G401.6 (cell line): ENCODE measurements around the gene SPECC1L.

Experiments
- FAIRE-seq: peaks from 2 replicates; lab custom pipeline; 2012; peaks lifted over from hg19 to GRCh38; lab: Jason Lieb, UNC

Gene SPECC1L

DNA sequence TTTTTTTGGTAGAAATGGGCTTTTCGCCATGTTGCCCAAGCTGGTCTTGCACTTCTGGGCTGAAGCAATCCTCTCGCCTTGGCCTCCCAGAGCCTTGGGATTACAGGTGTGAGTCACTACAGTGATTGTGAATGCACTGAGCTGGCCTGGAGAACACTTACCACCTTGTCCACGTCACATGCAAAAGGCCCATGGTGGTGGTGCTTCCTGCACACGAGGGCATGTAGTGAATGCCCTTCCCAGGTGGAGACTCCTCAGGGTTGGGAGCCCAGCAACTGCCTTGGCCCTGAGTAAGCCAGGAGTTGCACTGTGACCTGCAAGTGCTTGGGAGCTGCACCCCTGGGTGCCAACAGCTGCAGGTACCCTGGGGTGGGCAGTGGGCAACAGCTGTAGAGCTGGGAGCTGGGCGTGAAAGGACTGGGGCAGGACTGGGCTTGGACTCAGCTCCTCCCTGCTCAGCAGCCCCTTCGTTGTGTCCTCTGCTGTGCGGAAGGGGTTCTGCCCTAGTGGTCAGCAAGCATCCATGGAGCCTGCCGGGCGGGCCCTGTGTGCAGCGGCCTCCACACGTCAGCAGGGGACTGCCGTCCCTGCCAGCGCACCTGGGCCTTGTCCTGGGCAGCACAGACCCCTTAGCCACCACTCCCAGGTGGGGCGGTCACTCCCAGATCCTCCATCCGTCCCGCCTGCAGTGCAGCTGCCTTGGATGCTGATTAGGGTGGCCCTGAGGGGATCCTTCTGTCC, 147.4 kb downstream of the SPECC1L start:
- FAIRE-seq = no peak

DNA sequence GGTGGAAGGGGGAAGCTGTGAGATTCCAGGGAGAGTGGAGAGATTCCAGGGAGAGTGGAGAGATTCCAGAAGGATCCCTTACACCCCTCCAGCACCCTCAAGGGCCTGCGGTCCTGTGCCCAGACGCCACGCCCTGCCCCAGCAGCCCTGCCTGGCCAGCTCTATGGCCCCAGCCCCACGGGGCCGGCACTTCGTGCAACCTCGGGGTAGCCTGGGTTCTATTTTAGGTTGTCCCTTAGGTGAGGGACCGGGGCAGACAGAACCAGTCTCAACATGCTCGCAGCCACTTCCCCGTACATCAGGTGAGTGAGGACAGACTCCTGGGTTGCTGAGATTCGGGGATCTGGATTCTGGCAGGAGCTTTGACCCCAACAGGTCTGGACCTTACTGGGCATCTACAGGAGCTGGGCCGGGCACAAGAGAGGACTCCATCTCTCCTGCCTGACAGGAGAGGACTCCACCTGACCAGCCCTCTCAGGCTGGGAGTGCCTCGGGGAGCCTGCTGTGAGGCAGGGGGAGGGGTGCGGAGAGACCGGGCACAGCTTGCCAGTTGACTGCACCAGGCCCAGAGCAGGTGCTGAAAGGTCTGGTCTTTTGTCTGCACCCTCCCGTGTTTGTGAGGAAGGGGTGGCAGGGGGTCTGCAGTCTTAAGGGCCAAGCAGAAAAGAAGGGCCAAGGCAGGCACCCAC, 148.3 kb downstream of the SPECC1L start:
- no peak for FAIRE-seq

DNA sequence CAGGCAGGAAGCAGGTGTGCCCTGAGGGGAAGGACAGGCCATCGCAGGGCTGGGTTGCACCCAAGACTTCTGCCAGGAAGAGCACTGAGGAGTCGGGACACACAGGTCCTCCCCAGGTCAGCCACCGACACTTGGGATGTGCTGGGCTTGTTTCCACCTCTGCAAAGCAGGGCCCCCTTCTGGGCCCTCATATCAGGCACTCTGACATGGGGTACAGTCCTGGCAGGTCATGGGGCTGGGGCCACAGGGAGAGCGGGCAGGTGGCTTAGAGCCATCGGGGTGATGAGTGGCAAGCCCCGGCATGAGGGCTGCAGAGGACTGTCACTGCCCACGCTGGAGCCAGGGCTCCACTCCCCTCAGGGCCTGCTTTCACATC, 148.8 kb downstream of the SPECC1L start:
- no peak for FAIRE-seq

GRCh38 chr22:24420072-24420976, 149.7 kb downstream of the SPECC1L start:
- no peak for FAIRE-seq

DNA sequence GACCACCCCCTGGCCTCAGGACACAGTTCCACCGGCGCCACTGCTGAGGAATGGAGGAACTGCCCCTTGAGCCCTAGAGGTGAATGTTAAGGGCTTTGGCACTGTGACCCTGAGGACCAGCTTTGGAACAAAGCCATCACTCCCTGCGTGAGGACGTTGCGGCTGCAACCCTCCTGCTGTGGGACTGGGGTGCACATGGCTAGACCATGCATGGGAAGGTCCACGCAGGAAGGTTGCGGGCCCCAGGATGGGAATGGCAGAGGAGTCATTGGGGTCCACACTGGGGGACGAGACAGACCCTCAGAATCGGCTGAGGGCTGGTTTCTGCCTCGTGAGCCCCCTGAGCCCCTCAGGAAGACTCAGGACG, 150.3 kb downstream of the SPECC1L start:
- FAIRE-seq = no peak

GRCh38 chr22:24421428-24421931, 150.8 kb downstream of the SPECC1L start:
- no peak for FAIRE-seq

DNA sequence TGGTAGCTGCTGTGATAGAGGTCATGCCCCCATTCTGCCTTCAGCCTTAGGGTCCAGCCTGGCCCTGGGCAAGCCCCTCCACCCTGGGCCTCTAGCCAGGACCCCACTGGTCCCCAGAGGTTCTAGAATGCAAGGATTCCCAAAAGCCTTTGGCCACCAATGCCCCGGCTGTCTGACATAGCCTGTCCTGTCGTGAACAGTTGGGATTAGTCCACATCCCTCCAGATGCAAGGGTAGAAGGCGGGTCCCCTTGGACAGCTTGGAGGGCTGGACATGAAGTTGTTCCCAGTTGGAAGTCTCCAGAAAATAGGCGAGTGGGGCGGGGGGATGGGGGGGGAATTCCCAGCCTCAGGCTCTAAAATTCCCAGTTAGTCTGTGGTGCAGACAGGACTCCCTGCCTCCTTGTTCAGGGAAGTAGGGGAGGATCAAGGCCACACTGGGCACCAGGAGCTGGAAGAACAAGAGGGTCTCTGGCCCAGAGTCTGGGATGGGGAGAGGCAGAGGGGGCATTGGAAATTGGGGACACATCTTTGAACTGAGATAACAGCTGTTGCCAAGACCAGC, 151.6 kb downstream of the SPECC1L start:
- no peak for FAIRE-seq

DNA sequence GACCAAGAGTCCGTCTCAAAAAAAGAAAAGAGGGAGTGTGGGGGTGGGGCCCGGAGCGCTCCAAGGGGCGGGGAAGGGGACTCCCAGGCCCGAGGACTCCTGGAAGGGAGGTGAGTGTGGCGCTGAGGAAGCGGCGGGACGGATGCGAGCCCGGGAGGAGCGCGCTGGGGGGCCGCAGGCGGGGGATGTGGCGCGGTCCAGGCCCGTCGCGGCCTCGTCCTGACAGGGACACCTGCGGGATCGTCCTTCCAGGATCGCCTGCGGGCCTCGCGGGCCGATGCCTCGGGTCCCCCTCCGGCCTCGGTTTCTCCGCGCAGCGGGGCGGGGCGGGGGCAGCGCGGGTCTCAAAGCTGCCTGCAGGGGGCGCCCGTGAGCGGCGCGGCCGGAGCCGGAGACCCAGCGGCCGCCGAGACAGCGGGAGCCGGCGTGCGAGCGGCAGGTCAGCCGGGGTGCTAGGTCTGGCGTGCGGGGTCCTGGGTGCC, 152.9 kb downstream of the SPECC1L start:
- FAIRE-seq = no peak

- FAIRE-seq = no peak
These were observed 153.6 kb downstream of the SPECC1L start for GRCh38 chr22:24424001-24424900.

GRCh38 chr22:24424901-24425775, 154.5 kb downstream of the SPECC1L start:
- FAIRE-seq = no peak

GRCh38 chr22:24426436-24426835, 155.8 kb downstream of the SPECC1L start:
- FAIRE-seq = no peak

- FAIRE-seq = no peak
These were observed 156.3 kb downstream of the SPECC1L start for GRCh38 chr22:24426851-24427499.

DNA sequence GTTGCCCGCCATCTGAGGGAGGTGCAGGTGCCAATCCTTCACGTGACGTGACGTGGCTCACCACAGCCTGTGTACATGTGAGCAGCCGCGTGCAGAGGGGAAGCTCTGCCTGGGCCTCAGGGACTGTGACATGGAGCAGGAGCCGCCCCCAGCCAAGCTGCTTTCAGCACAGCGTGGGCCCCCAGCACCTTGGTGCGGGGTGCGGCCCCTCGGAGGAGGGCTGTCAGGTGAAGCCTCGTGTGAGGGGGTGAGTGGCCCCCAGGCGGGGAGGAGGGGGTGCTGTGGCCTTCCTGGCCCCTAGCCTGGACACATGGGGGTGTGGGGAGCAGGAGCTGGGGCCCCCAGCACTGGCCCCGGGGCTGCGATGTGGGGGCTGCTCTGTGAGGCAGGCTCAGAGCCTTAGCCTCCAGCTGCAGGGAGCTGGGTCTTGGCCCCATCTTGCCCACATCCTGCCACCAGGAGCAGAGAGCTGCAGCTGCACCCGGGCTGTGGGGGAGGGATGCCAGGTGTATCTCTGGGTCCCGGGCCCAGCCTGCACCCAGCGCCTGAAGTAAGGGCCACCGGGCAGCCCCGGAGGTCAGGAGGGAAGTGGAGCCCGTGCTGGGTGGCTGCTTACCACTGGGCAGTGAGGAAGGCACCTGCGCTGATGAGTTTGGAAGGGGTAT, 157.0 kb downstream of the SPECC1L start, which contains the start of gene ADORA2A:
ADORA2A (plus strand) TSS at position 100 of the 665 bp plus-strand sequence. CDS start 5,806 bp downstream, outside the sequence.
- FAIRE-seq = no peak

DNA sequence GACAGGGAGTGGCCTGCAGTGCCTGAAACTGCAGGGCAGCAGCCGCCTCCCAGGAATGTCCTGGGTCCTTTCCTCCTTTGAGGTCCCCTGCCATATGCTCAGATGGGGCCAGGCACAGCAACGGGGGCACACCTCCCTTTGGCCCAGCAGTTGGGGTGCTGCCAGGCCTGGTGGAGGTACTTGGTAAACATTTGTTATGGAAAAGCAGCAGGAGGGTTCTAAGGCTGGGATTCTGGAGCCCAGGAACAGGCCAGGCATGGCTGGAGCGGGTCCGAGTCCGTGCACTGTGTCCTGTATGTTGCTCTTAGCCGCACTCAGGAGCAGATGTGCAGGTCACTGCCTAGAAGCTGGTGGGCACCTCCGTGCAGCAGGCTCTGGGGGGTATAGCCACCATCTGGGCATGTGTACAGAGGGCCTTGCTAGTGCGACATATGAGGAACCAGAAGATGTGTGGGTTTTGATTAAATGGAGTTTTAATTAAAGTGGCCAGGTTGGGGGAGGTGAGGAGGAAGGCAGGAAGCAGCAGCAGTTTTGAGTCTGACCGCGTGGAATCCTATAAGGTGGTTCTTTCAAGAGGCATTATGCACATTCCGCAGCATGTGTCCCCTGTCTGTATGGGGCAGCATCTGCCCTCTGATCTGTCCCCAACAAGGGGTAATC, 158.2 kb downstream of the SPECC1L start:
- FAIRE-seq = no peak

- FAIRE-seq = no peak
These were observed 159.1 kb downstream of the SPECC1L start for GRCh38 chr22:24429411-24430365.

- no peak for FAIRE-seq
These were observed 160.0 kb downstream of the SPECC1L start for GRCh38 chr22:24430431-24431308.
